Esophagus muscularis mucosa (tissue), 4 donors: Measurements from ENCODE around the gene CCDC122. TPM values are rescaled to one million over a fixed set of nuclear protein-coding genes. Genes with fewer than 3 reads are reported as not detected.

Source experiments
- DNase-seq: peaks from one replicate; pipeline ENCODE4 v3.0.0-alpha.2; 2017; ENCODE audit errors: extremely low spot score
- H3K27ac ChIP-seq, 4 donors: fragments of 200-600 bp; sonication (generic); replicated peaks in 1 of 4; 1 replicate in 3 of 4; 2 replicates in 1 of 4; pipeline ENCODE4 v1.5.1; 2016 to 2019; ENCODE audit warnings: mild to moderate bottlenecking in 1 of 4
- H3K27me3 ChIP-seq, 4 donors: fragments of 200-600 bp; sonication (generic); one replicate each; pipeline versions ENCODE4 v1.5.1 to v1.6.0; 2016 to 2019
- H3K36me3 ChIP-seq, 4 donors: fragments of 200-600 bp; sonication (generic); one replicate each; pipeline ENCODE4 v1.5.1; 2016 to 2019
- H3K4me1 ChIP-seq, 4 donors: fragments of 200-600 bp; sonication (generic); one replicate each; pipeline ENCODE4 v1.5.1; 2016 to 2019
- H3K4me3 ChIP-seq, 4 donors: fragments of 200-600 bp; sonication (generic); 1 replicate in 2 of 4; 2 replicates in 2 of 4; pipeline ENCODE4 v1.5.1; 2016 to 2019; ENCODE audit warnings: mild to moderate bottlenecking in 4 of 4, moderate library complexity in 1 of 4
- H3K9me3 ChIP-seq, 4 donors: fragments of 200-600 bp; sonication (generic); 1 replicate in 3 of 4; 2 replicates in 1 of 4; pipeline ENCODE4 v1.5.1; 2016 to 2019
- CTCF ChIP-seq, 3 experiments: fragments of 200-600 bp in 2 of 3; fragments of 450-650 bp in 1 of 3; sonication (generic) in 2 of 3; IDR thresholded peaks; one replicate each; pipeline ENCODE4 v1.5.1; 2017 to 2019; ENCODE audit warnings: antibody characterized with exemption in 3 of 3, mild to moderate bottlenecking in 2 of 3, moderate library complexity in 1 of 3
- EP300 ChIP-seq: sonication (generic); formaldehyde crosslinking; IDR thresholded peaks from one replicate; pipeline ENCODE4 v1.6.1; 2017; ENCODE audit warnings: antibody characterized with exemption
- POLR2A ChIP-seq: fragments of 450-650 bp; IDR thresholded peaks from one replicate; pipeline ENCODE4 v1.6.1; 2017; ENCODE audit warnings: antibody characterized with exemption, moderate library complexity, mild to moderate bottlenecking, low read depth
- POLR2AphosphoS5 ChIP-seq, 2 donors: sonication (generic); formaldehyde crosslinking; IDR thresholded peaks; one replicate each; pipeline ENCODE4 v1.6.1; 2017; ENCODE audit warnings: antibody characterized with exemption in 2 of 2
- WGBS: methylation state at CpG from one replicate; pipeline ENCODE4 v1.1.5; 2018; 5-methylcytosine and 5-hydroxymethylcytosine counted together
- intact Hi-C: fragments of 100-400 bp; cut with DNase I; formaldehyde crosslinking; loops from one replicate; pipeline ENCODE4 v1.15.1; 2023
- total RNA-seq, 4 donors: library from RNA; depleted of rRNA; stranded (reverse); fragments of >200 nt; gene quantifications; one replicate each; pipeline versions ENCODE4 v1.1.0 to v1.2.1, GENCODE V29; 2016

Gene CCDC122
- total RNA-seq, 4 donors from 2014 or later = 2.1 to 13.2 (median 3.2) TPM

- Histone ChIP-seq H3K9me3 (no peaks in the 10 kb centered on the region), H3K36me3 (no peaks in the 10 kb centered on the region), H3K27me3 (no peaks in the 10 kb centered on the region), H3K4me1 (no peaks in the 10 kb centered on the region), H3K4me3 (no peak overlapping the region), H3K27ac (no peak overlapping the region)
- intact Hi-C loops = no loop called here
- DNase-seq = no peak
- TF ChIP-seq CTCF (IDR thresholded peaks at IDR 0.05) = no peak
- TF ChIP-seq POLR2A = no peak
- no peak for TF ChIP-seq POLR2AphosphoS5 (IDR thresholded peaks at IDR 0.05)
- no peak for TF ChIP-seq EP300
- WGBS = 55% methylated on average over 1 of the region's 1 CpG
Measured at GRCh38 chr13:43822969-43823368, 56.6 kb downstream of the CCDC122 start.

GRCh38 chr13:43816401-43816889 is 63.1 kb downstream of the CCDC122 start:
- intact Hi-C loops = no loop called here
- no peaks in the 10 kb centered on the region for H3K9me3 ChIP-seq
- no peak overlapping the region for H3K27ac ChIP-seq
- no peaks in the 10 kb centered on the region for H3K27me3 ChIP-seq
- no peak overlapping the region for H3K4me3 ChIP-seq
- H3K36me3 ChIP-seq = no peaks in the 10 kb centered on the region
- DNase-seq = no peak
- 73% methylated on average over 4 of the region's 4 CpGs for WGBS
- peaks cover 8 to 15% (median 14%) of the 10 kb centered on the region in 4 donors for H3K4me1 ChIP-seq
- TF ChIP-seq CTCF (IDR thresholded peaks at IDR 0.05) (no peak), POLR2AphosphoS5 (IDR thresholded peaks at IDR 0.05) (no peak), EP300 (no peak), POLR2A (no peak)

- Histone ChIP-seq H3K9me3 (no peaks in the 10 kb centered on the region), H3K36me3 (no peaks in the 10 kb centered on the region), H3K4me3 (no peak overlapping the region), H3K4me1 (peaks cover 8 to 15% (median 14%) of the 10 kb centered on the region in 4 donors), H3K27me3 (no peaks in the 10 kb centered on the region), H3K27ac (no peak overlapping the region)
- TF ChIP-seq CTCF (IDR thresholded peaks at IDR 0.05) (no peak), POLR2AphosphoS5 (IDR thresholded peaks at IDR 0.05) (no peak), POLR2A (no peak), EP300 (no peak)
- 31% methylated on average over 2 of the region's 2 CpGs for WGBS
- intact Hi-C loops = no loop called here
- DNase-seq = no peak
Measured at GRCh38 chr13:43815204-43815603, 64.3 kb downstream of the CCDC122 start.

GRCh38 chr13:43808676-43809075 is 70.9 kb downstream of the CCDC122 start:
- TF ChIP-seq POLR2A (no peak), CTCF (IDR thresholded peaks at IDR 0.05) (no peak), EP300 (no peak), POLR2AphosphoS5 (IDR thresholded peaks at IDR 0.05) (no peak)
- intact Hi-C loops = no loop called here
- Histone ChIP-seq H3K27me3 (no peaks in the 10 kb centered on the region), H3K36me3 (no peaks in the 10 kb centered on the region), H3K9me3 (no peaks in the 10 kb centered on the region), H3K27ac (no peak overlapping the region), H3K4me3 (no peak overlapping the region), H3K4me1 (peaks cover 0 to 11% (median 8%) of the 10 kb centered on the region in 4 donors)
- DNase-seq = no peak

- intact Hi-C loops = loop anchor here (2.0 kb wide), 1 partner anchor 721 kb away; no protein-coding TSS in a partner anchor
- Histone ChIP-seq H3K27ac (no peak overlapping the region), H3K4me3 (no peak overlapping the region), H3K27me3 (no peaks in the 10 kb centered on the region), H3K9me3 (no peaks in the 10 kb centered on the region), H3K4me1 (peaks cover 0 to 11% (median 8%) of the 10 kb centered on the region in 4 donors), H3K36me3 (no peaks in the 10 kb centered on the region)
- DNase-seq = no peak
- TF ChIP-seq POLR2AphosphoS5 (IDR thresholded peaks at IDR 0.05) (no peak), CTCF (IDR thresholded peaks at IDR 0.05) (no peak)
- WGBS = 95% methylated on average over 2 of the region's 6 CpGs
Measured at GRCh38 chr13:43805681-43806128, 73.8 kb downstream of the CCDC122 start.
